ENCODE results near the gene TMEM117.

The TMEM117 gene

DNA sequence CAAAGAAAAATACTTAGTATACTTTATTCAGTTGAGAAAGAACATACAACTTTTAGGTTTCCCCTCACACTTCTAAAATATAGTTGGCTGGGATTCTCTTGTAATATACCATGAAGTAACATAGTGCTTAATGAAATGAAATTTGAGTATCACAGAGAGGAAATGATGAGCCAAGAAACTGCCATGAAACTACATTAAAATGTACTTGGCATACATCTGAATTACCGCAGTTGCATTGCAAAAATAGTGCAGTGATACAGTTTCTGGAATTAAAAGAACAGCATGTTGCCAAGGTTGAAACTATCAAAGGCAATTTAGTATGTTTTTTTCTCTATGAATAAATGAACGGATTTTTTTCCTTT, 389.2 kb downstream of the TMEM117 start:
- Histone ChIP-seq H3K4me1 (no peaks in the 10 kb centered on the region), H3K27me3 (ENCODE audit: control insufficient read depth, insufficient read depth, low read length) (no peaks in the 10 kb centered on the region), H3K36me3 (ENCODE audit: control insufficient read depth, insufficient read depth, low read length) (no peaks in the 10 kb centered on the region), H2AFZ (no peak overlapping the region), H3K27ac (no peak overlapping the region), H3K9me3 (ENCODE audit: control insufficient read depth, low read length) (no peaks in the 10 kb centered on the region), H3K4me3 (ENCODE audit: low read depth, low read length) (no peak overlapping the region), H3K4me2 (ENCODE audit: low read length) (no peak overlapping the region), H3K79me2 (no peaks in the 10 kb centered on the region), H3K9ac (no peak overlapping the region)
- TF ChIP-seq, protein P1, sequence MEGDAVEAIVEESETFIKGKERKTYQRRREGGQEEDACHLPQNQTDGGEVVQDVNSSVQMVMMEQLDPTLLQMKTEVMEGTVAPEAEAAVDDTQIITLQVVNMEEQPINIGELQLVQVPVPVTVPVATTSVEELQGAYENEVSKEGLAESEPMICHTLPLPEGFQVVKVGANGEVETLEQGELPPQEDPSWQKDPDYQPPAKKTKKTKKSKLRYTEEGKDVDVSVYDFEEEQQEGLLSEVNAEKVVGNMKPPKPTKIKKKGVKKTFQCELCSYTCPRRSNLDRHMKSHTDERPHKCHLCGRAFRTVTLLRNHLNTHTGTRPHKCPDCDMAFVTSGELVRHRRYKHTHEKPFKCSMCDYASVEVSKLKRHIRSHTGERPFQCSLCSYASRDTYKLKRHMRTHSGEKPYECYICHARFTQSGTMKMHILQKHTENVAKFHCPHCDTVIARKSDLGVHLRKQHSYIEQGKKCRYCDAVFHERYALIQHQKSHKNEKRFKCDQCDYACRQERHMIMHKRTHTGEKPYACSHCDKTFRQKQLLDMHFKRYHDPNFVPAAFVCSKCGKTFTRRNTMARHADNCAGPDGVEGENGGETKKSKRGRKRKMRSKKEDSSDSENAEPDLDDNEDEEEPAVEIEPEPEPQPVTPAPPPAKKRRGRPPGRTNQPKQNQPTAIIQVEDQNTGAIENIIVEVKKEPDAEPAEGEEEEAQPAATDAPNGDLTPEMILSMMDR (IDR thresholded peaks at IDR 0.05), result no peak

DNA sequence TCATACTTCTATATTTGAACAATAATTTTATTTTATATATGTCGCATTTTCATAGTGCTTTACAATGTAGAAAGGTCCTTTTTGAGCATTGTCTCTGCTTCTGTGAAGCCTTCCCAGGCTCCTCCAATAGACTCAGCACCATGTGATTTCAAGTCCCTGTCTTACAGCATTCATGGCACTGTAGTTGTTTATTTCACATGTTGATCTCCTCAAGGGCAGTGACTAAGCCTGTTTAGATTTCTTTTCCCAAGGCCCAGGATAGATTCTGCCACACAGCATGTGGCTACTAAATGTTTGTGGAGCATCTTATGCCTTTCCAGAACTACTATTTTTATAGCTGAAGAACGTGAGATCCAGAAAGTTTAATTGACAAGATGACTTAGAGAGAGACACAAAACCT, 391.7 kb downstream of the TMEM117 start:
- Histone ChIP-seq H3K9me3 (ENCODE audit: control insufficient read depth, low read length) (no peaks in the 10 kb centered on the region), H3K36me3 (ENCODE audit: control insufficient read depth, insufficient read depth, low read length) (no peaks in the 10 kb centered on the region), H3K9ac (no peak overlapping the region), H2AFZ (no peak overlapping the region), H3K79me2 (no peaks in the 10 kb centered on the region), H3K4me2 (ENCODE audit: low read length) (no peak overlapping the region), H3K27me3 (ENCODE audit: control insufficient read depth, insufficient read depth, low read length) (no peaks in the 10 kb centered on the region), H3K4me3 (ENCODE audit: low read depth, low read length) (no peak overlapping the region), H3K4me1 (no peaks in the 10 kb centered on the region), H3K27ac (no peak overlapping the region)
- TF ChIP-seq, protein P1 (IDR thresholded peaks at IDR 0.05), result no peak

DNA sequence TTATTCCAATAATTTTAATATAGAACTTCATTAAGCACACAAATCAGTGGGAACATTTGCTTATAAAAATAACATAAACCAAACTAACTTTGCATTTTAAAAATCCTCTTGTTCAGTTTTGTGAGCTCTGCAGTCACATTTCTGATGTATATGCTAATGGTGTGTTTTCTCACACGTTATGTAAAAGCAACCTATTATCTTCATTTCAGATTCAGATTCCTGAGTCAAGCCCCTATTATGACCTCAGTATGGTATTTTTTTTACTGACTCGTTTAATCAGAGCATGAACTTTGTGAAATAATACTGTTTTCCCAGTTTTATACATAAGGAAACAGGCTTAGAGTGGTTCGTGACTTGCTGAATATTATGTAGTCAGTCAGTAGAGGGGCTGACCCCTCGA, 394.0 kb downstream of the TMEM117 start:
- Histone ChIP-seq H3K4me1 (no peaks in the 10 kb centered on the region), H3K79me2 (no peaks in the 10 kb centered on the region), H3K36me3 (ENCODE audit: control insufficient read depth, insufficient read depth, low read length) (no peaks in the 10 kb centered on the region), H3K27ac (no peak overlapping the region), H3K27me3 (ENCODE audit: control insufficient read depth, insufficient read depth, low read length) (no peaks in the 10 kb centered on the region), H3K4me3 (ENCODE audit: low read depth, low read length) (no peak overlapping the region), H3K9me3 (ENCODE audit: control insufficient read depth, low read length) (no peaks in the 10 kb centered on the region), H3K9ac (no peak overlapping the region), H2AFZ (no peak overlapping the region), H3K4me2 (ENCODE audit: low read length) (no peak overlapping the region)
- TF ChIP-seq, protein P1 (IDR thresholded peaks at IDR 0.05), result no peak

DNA sequence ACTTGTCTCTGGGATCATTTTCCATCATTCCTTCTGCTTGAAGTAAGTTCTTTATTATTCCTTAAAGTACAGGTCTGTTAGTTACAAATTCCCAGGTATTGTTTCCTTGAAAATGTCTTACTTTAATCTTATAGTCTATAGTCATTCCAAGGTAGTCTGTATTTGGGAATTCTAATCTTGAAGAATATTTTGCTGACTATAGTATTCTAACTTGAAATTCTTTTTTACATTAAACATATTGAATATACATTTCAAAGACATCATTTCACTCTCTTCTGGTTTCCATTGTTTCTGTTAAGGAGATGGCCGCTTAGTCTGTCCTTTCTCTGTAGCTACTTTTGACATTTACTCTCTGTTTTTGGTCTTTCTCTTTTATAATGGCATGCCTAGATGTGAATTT, 399.8 kb downstream of the TMEM117 start:
- Histone ChIP-seq H3K36me3 (ENCODE audit: control insufficient read depth, insufficient read depth, low read length) (no peaks in the 10 kb centered on the region), H3K27me3 (ENCODE audit: control insufficient read depth, insufficient read depth, low read length) (no peaks in the 10 kb centered on the region), H3K4me1 (no peaks in the 10 kb centered on the region), H3K4me2 (ENCODE audit: low read length) (no peak overlapping the region), H3K9me3 (ENCODE audit: control insufficient read depth, low read length) (no peaks in the 10 kb centered on the region), H3K27ac (no peak overlapping the region), H2AFZ (no peak overlapping the region), H3K9ac (no peak overlapping the region), H3K79me2 (no peaks in the 10 kb centered on the region), H3K4me3 (ENCODE audit: low read depth, low read length) (no peak overlapping the region)
- TF ChIP-seq, protein P1 (IDR thresholded peaks at IDR 0.05), result no peak

DNA sequence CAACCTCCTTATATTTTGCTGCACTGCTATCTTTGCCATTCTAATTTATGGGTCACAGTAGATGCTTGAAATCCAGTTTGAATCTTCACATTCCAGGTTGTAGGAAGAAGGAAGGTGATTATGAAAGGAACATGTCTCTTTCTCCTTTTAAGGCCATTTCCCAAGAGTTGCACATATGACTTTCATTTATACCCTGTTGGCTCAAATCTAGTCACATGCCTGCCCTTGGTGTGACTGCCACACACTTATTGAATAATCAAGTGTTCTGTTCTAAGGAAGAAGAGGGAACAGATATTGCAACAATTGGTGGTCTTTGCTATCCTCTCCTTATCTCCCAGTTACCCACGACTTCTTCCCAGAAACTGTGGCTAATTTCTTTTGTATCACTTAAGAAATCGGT, 404.3 kb downstream of the TMEM117 start:
- H3K9ac ChIP-seq, result no peak overlapping the region
- H3K4me3 ChIP-seq (ENCODE audit: low read depth, low read length), result no peak overlapping the region
- H3K4me2 ChIP-seq (ENCODE audit: low read length), result no peak overlapping the region
- H3K4me1 ChIP-seq, result no peaks in the 10 kb centered on the region
- TF ChIP-seq, protein P1 (IDR thresholded peaks at IDR 0.05), result no peak
- H3K27ac ChIP-seq, result no peak overlapping the region
- H3K27me3 ChIP-seq (ENCODE audit: control insufficient read depth, insufficient read depth, low read length), result no peaks in the 10 kb centered on the region
- no peaks in the 10 kb centered on the region for H3K36me3 ChIP-seq (ENCODE audit: control insufficient read depth, insufficient read depth, low read length)
- no peaks in the 10 kb centered on the region for H3K9me3 ChIP-seq (ENCODE audit: control insufficient read depth, low read length)
- no peaks in the 10 kb centered on the region for H3K79me2 ChIP-seq
- no peak overlapping the region for H2AFZ ChIP-seq
